HEK293 (cell line): Measurements from ENCODE around the gene APBA1.

Source experiments
- CTCF ChIP-seq: fragments of 450-650 bp; formaldehyde crosslinking; IDR thresholded peaks from 2 replicates; pipeline ENCODE4 v1.5.1; 2016; ENCODE audit warnings: missing biosample characterization, missing genetic modification characterization
- WT1 ChIP-seq: fragments of 450-650 bp; formaldehyde crosslinking; IDR thresholded peaks from 2 replicates; pipeline ENCODE4 v1.5.1; 2016; ENCODE audit warnings: missing biosample characterization, missing genetic modification characterization
- ZFHX2 ChIP-seq: fragments of 450-650 bp; formaldehyde crosslinking; conservative IDR thresholded peaks from 2 replicates; pipeline ENCODE4 v1.5.1; 2016; ENCODE audit warnings: missing biosample characterization, missing genetic modification characterization
- ZNF37A ChIP-seq: fragments of 450-650 bp; IDR thresholded peaks from 2 replicates; pipeline ENCODE4 v1.5.1; 2018; ENCODE audit warnings: missing biosample characterization, missing genetic modification characterization
- ZNF768 ChIP-seq: fragments of 450-650 bp; formaldehyde crosslinking; IDR thresholded peaks from 2 replicates; pipeline ENCODE4 v1.5.1; 2018; ENCODE audit warnings: missing biosample characterization, mild to moderate bottlenecking, missing genetic modification characterization
- TF ChIP-seq, protein P1 (sequence below): fragments of 450-650 bp; formaldehyde crosslinking; IDR thresholded peaks from 2 replicates; pipeline ENCODE4 v1.5.1; 2016; ENCODE audit warnings: missing biosample characterization, missing genetic modification characterization
- TF ChIP-seq, protein P2 (sequence below): fragments of 450-650 bp; formaldehyde crosslinking; IDR thresholded peaks from 2 replicates; pipeline ENCODE4 v1.5.1; 2016; ENCODE audit warnings: missing biosample characterization, missing genetic modification characterization

DNA sequence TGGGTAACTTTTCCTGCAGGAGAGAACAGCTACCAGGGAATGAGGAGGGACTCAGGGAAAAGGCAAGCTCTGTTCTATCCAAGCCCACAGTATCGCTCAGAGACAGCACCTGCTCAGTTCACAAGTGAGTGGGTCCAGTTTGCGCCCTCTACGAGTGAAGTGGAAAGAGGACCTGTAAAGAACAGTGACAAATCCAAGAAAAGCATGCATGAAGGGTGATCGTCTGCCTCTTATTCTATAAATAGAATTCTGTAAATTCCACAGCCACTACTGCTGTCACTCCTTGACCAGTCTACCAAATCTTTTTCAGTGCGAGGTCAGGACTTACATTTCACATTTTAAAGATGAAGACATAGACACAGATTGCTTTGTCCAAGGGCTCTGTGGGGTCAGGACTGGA lies 229.7 kb downstream of the APBA1 start:
- TF ChIP-seq CTCF (no peak), WT1 (tag by site-specific recombination) (no peak), ZNF768 (tag by site-specific recombination) (no peak), ZNF37A (tag by site-specific recombination) (no peak), ZFHX2 (no peak)
- TF ChIP-seq, protein P1, sequence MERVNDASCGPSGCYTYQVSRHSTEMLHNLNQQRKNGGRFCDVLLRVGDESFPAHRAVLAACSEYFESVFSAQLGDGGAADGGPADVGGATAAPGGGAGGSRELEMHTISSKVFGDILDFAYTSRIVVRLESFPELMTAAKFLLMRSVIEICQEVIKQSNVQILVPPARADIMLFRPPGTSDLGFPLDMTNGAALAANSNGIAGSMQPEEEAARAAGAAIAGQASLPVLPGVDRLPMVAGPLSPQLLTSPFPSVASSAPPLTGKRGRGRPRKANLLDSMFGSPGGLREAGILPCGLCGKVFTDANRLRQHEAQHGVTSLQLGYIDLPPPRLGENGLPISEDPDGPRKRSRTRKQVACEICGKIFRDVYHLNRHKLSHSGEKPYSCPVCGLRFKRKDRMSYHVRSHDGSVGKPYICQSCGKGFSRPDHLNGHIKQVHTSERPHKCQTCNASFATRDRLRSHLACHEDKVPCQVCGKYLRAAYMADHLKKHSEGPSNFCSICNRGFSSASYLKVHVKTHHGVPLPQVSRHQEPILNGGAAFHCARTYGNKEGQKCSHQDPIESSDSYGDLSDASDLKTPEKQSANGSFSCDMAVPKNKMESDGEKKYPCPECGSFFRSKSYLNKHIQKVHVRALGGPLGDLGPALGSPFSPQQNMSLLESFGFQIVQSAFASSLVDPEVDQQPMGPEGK (tag by site-specific recombination) = no peak
- TF ChIP-seq, protein P2, sequence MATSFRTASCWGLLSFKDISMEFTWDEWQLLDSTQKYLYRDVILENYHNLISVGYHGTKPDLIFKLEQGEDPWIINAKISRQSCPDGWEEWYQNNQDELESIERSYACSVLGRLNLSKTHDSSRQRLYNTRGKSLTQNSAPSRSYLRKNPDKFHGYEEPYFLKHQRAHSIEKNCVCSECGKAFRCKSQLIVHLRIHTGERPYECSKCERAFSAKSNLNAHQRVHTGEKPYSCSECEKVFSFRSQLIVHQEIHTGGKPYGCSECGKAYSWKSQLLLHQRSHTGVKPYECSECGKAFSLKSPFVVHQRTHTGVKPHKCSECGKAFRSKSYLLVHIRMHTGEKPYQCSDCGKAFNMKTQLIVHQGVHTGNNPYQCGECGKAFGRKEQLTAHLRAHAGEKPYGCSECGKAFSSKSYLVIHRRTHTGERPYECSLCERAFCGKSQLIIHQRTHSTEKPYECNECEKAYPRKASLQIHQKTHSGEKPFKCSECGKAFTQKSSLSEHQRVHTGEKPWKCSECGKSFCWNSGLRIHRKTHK (tag by site-specific recombination) = no peak
